Ectodermal cell (in vitro differentiated cells): ENCODE data around the gene IL17A.

ENCODE experiments used
- H3K27ac ChIP-seq: 2 replicates; pipeline ENCODE4 v1.7.0; 2013; ENCODE audit warnings: mild to moderate bottlenecking, low read depth, low read length; ENCODE audit not compliant: insufficient read depth, poor library complexity, severe bottlenecking
- H3K27me3 ChIP-seq: 2 replicates; pipeline ENCODE4 v1.7.0; 2013; ENCODE audit warnings: mild to moderate bottlenecking, low read length; ENCODE audit not compliant: insufficient read depth, control insufficient read depth, poor library complexity, severe bottlenecking
- H3K36me3 ChIP-seq: one replicate; pipeline ENCODE4 v1.7.0; 2013; ENCODE audit warnings: low read length; ENCODE audit not compliant: control insufficient read depth, insufficient read depth
- H3K4me1 ChIP-seq: one replicate; pipeline ENCODE4 v1.7.0; 2013; ENCODE audit warnings: low read length; ENCODE audit not compliant: control insufficient read depth, insufficient read depth
- H3K4me3 ChIP-seq: 2 replicates; pipeline ENCODE4 v1.7.0; 2013; ENCODE audit warnings: low read depth, low read length, control low read depth; ENCODE audit not compliant: insufficient read depth
- H3K9me3 ChIP-seq: 2 replicates; pipeline ENCODE4 v1.7.0; 2013; ENCODE audit warnings: mild to moderate bottlenecking, low read length, moderate library complexity; ENCODE audit not compliant: control insufficient read depth
- WGBS, 2 experiments: methylation state at CpG; one replicate each; pipeline ENCODE4 v1.1.7; 2013; ENCODE audit warnings: missing lambda C conversion rate in 2 of 2; 5-methylcytosine and 5-hydroxymethylcytosine counted together

Gene IL17A

DNA sequence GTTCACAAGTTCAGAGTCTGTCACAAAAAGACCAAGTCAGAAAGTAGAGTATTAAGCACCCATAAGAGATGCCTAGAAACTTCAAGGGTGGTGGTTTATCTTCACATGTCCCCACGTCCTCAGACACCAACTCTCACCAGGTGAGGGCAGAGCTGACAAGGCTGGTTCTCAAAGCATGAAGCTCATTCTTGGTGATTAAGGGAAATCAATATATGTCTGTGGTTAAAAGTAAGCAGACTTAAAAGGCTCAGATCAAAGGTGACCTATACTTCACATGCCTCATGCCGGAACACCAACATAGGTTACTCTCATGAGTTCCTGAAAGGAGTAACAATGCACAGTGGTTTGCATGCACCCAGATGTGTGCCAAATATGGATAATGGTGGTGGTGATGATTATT lies 27.0 kb downstream of the IL17A start:
- Histone ChIP-seq H3K9me3 (no peaks in the 10 kb centered on the region), H3K27ac (no peak overlapping the region), H3K4me1 (no peaks in the 10 kb centered on the region), H3K36me3 (no peaks in the 10 kb centered on the region), H3K27me3 (no peaks in the 10 kb centered on the region), H3K4me3 (no peak overlapping the region)
- 81 to 96% methylated on average over 2 of the region's 2 CpGs for WGBS, 2 experiments

DNA sequence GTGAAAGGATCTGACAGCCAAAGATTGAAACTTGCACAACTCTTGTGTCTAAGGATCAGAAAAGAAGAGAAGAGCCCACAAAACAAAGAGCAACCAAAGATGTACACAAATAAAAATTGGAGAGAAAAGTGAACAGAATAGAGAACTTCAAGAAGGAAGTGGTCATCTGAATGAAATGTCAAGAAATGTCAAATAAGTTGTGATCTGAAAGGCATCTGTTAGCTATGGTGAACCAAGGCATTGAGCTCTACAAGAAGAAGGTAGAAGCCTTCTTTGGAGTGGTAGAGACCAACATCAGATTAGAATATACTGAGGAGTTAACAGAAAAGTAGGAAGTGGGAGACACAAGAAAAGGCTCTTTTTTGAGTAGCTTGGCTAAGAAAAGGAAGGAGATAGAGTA lies 29.6 kb downstream of the IL17A start:
- H3K36me3 ChIP-seq, result no peaks in the 10 kb centered on the region
- H3K4me3 ChIP-seq, result no peak overlapping the region
- H3K27ac ChIP-seq, result no peak overlapping the region
- no peaks in the 10 kb centered on the region for H3K9me3 ChIP-seq
- no peaks in the 10 kb centered on the region for H3K4me1 ChIP-seq
- H3K27me3 ChIP-seq, result no peaks in the 10 kb centered on the region

DNA sequence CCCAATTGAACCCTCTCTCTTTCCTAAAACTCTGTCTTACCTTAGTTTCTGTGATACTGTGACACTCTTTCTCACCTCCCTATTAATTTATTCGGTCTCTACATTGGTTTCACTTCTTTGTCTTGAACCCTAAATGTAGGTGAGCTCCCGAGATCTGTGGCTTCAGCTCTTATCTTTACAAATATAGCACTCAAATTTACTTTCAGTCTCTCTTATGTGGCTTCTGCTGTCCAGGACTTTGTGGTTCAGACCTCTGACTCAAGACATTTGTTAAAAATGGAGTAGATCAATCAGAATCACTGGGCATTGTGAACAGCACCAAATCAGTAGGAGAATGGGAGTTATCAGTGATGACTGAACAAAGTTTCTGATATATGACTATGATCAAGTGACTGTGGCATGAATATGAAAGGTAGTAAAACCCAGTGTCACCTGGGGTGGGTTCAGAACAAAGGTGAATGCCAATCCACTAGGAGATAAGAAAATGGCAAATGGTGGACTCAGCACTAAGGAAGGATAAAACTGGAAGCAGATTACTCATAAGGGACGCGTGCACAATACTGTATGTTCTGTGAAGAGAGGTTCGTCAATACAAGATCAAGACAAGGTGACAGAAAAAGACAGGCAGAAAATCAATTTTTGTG lies 30.9 kb downstream of the IL17A start:
- H3K4me3 ChIP-seq, result no peak overlapping the region
- H3K36me3 ChIP-seq, result no peaks in the 10 kb centered on the region
- WGBS, 2 experiments, result 92 to 95% methylated on average over 5 of the region's 5 CpGs
- H3K27ac ChIP-seq, result no peak overlapping the region
- no peaks in the 10 kb centered on the region for H3K4me1 ChIP-seq
- no peaks in the 10 kb centered on the region for H3K9me3 ChIP-seq
- H3K27me3 ChIP-seq, result no peaks in the 10 kb centered on the region

DNA sequence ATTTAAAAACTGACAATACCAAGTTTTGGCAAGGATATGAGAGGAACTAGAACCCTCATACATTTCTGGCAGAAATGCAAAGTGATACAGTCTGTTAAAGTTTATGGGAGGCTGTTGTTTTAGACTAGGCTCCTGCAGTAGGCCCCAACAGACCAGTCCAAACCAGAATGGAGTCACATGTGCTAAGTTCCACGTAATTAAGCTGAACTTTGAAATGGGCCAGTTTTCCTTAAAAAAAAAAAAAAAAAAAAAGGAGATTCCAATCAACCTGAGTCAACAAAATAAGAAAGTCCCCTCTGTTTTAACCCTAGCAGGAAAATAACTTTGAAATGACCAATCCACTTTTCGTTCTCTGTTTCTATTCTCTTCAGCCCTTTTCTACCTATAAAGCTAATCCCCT lies 31.6 kb downstream of the IL17A start:
- no peaks in the 10 kb centered on the region for H3K4me1 ChIP-seq
- WGBS, 2 experiments, result 94% methylated on average over 2 of the region's 2 CpGs
- no peaks in the 10 kb centered on the region for H3K27me3 ChIP-seq
- no peak overlapping the region for H3K27ac ChIP-seq
- H3K9me3 ChIP-seq, result no peaks in the 10 kb centered on the region
- H3K4me3 ChIP-seq, result no peak overlapping the region
- H3K36me3 ChIP-seq, result no peaks in the 10 kb centered on the region

DNA sequence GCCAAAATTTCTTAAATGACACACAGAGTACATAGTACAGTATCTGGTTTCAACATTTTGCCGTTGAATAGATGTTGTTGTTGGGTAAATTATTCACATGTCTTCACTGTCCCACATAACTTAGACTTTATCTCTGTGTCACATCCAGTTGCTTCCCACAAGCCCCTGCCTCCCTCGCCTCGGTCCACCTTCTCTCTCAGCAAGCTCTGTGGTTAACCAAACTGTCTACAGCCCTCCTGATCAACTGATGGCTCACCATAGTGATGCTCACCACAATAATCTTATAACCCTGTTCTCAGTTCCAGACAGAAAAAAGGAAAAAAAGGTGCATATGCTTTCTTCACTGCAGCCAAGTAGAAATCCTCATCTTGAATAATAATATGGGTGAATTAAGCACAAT lies 35.1 kb downstream of the IL17A start:
- H3K4me1 ChIP-seq, result no peaks in the 10 kb centered on the region
- no peaks in the 10 kb centered on the region for H3K9me3 ChIP-seq
- no peak overlapping the region for H3K27ac ChIP-seq
- no peak overlapping the region for H3K4me3 ChIP-seq
- H3K27me3 ChIP-seq, result no peaks in the 10 kb centered on the region
- no peaks in the 10 kb centered on the region for H3K36me3 ChIP-seq
- 80 to 82% methylated on average over 2 of the region's 3 CpGs for WGBS, 2 experiments

DNA sequence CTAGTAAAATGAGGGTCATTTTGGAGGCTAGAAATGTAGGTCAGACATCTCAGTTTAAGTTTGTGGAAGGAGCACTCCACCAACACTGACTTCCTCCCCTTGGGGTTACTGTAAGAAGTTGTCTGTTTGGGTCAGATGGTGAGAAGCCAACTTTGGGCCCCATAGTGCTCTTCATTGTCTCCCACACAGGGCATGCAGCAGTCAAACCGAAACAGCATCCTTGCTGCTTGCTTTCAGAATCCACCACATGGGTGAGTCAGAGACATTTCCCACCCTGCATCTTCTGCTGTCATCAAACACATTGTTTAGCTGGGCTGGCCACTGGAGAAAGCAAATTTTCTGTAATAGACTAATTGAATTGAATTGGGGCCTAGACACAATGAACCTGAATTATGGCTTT lies 41.3 kb downstream of the IL17A start:
- no peaks in the 10 kb centered on the region for H3K36me3 ChIP-seq
- 84 to 96% methylated on average over 1 of the region's 1 CpG for WGBS, 2 experiments
- H3K27me3 ChIP-seq, result no peaks in the 10 kb centered on the region
- no peak overlapping the region for H3K4me3 ChIP-seq
- no peak overlapping the region for H3K27ac ChIP-seq
- no peaks in the 10 kb centered on the region for H3K9me3 ChIP-seq
- no peaks in the 10 kb centered on the region for H3K4me1 ChIP-seq

DNA sequence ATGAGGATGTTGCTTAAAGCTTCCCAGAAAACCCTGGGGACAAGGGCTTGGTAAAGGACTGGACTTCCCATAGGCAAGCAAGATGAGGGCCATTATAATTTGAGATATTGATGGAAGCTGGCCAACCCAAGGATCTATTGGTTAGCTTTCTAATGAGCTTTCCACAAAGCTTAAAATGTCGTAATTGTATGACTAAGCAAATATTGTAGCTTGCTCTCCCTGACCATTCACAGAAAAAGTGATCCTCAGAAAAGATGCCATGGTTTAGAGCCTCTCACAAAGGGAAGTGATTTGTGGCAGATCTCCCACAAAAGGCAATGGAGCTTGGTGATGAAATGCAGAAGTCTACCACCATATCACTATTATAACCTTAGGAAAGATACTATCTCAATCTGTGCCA lies 44.5 kb downstream of the IL17A start:
- Histone ChIP-seq H3K4me1 (no peaks in the 10 kb centered on the region), H3K27me3 (no peaks in the 10 kb centered on the region), H3K4me3 (no peak overlapping the region), H3K9me3 (no peaks in the 10 kb centered on the region), H3K36me3 (no peaks in the 10 kb centered on the region), H3K27ac (no peak overlapping the region)
- whole genome bisulfite sequencing, 2 experiments, result 96 to 100% methylated on average over 1 of the region's 1 CpG

DNA sequence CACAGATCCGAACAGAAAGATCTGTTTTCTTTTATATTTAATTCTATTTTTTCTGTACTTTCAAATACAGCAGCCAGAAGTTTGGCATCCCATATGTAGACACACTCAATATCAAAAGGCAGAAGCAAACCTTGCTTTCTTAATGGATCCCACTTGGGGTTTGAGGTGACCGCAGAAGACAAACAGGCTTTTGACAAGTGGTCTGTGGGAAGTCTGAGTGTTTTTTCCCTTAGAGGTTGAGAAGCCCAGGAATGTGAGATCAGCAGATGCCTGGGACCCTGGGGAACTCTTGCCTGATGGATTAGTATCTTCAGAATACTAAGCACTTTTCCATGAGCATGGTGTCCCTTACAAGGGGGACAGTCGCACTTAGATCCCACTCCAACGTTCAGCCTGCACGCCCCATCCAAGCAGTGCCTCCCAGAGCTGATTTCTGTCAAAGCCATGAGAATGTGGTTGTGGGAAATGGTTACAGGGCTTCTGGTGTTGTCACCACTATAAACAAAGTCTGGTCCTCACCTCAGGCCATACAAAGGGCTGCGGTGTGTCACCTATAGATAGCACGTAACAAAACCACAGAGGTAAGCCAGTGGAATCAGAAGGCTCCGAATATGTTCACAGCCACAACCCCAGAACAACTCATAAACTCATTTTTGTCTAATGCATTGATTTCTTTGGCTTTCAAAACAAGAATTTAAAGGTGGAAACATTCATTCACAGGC lies 45.4 kb downstream of the IL17A start:
- Histone ChIP-seq H3K27ac (no peak overlapping the region), H3K4me1 (no peaks in the 10 kb centered on the region), H3K9me3 (no peaks in the 10 kb centered on the region), H3K36me3 (no peaks in the 10 kb centered on the region), H3K4me3 (no peak overlapping the region), H3K27me3 (no peaks in the 10 kb centered on the region)
- WGBS, 2 experiments, result 92 to 95% methylated on average over 7 to 8 of the region's 8 CpGs

DNA sequence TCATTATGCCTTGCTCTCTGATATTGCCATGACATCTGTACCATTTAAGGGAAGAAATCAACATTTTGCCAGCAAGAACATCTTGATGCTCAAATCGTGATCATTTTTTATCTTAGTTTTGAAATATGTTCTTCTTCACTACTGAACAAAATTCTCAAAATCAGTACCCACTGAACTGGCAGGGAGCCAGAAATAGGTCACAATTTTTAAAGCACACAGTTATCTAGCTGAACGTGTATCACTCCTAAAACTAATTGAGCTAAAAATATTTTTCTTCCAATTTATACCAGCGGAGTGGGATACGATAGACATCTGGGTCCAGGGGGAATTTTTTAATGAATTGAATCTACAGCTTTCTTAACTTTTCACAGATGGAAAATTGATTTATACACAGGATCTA lies 46.8 kb downstream of the IL17A start:
- 75 to 89% methylated on average over 2 to 3 of the region's 4 CpGs for WGBS, 2 experiments

DNA sequence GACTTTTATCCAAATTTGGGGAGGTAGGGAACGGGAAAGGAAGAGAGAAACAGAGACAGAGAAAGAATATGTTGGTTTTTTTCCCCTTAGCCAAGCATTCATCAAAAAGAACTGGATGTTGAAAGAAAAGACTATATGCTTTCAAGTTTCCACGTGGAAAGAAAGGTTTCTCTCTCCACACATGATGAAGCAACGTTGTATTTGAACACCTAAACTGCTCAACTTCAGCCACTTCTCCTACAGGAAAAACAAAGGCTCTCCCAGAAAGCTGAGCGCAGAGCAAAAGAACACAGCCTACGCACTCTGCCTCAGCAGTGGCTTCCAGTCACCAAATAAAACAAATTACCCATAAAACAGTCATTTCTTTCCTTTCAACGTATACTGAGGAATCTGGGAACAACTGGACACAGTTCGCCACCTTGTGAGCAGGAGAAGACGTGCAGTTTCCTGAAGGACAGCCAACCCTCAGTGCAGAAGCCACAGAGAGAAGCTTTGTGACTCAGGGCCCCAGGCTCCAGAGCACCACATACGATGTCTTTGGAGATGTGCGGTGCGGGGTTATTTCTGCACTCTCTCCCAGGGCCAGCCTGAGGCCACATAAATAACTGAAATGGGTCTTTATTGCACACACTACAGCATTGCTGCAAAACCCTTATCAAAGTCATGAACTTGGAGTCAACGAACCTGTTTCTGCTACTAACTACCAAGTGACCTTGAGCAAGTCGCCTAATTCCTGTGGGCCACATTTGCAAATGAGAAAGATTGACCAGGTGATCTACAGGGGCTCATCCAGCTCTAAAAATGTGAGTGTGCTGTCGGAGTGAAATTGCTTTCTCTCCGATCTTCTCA lies 48.0 kb downstream of the IL17A start:
- no peaks in the 10 kb centered on the region for H3K36me3 ChIP-seq
- WGBS, 2 experiments, result 69% methylated on average over 14 to 15 of the region's 15 CpGs

More for the DNA sequence above, 46.8 kb downstream of the IL17A start:
- no peaks in the 10 kb centered on the region for H3K4me1 ChIP-seq
- no peak overlapping the region for H3K27ac ChIP-seq
- no peaks in the 10 kb centered on the region for H3K36me3 ChIP-seq
- no peaks in the 10 kb centered on the region for H3K9me3 ChIP-seq
- no peak overlapping the region for H3K4me3 ChIP-seq
- no peaks in the 10 kb centered on the region for H3K27me3 ChIP-seq

More for the DNA sequence above, 48.0 kb downstream of the IL17A start:
- no peak overlapping the region for H3K27ac ChIP-seq
- no peaks in the 10 kb centered on the region for H3K4me1 ChIP-seq
- H3K4me3 ChIP-seq, result no peak overlapping the region
- no peaks in the 10 kb centered on the region for H3K27me3 ChIP-seq
- H3K9me3 ChIP-seq, result no peaks in the 10 kb centered on the region
